Pancreas (tissue), 10 donors: ENCODE results near the gene BAK1. TPM values are rescaled to one million over a fixed set of nuclear protein-coding genes. Genes with fewer than 3 reads are reported as not detected.

Source experiments
- ATAC-seq, 4 donors: fragments of 200-7000 bp; cut with Tn5 transposase; one replicate each; pipeline versions ENCODE4 v1.8.0 to v1.9.1; 2020; ENCODE audit warnings: mild to moderate bottlenecking in 4 of 4, moderate library complexity in 4 of 4
- DNase-seq, 6 donors: peaks; one replicate each; pipeline ENCODE4 v3.0.0-alpha.2; 2020
- FAIRE-seq: peaks from 2 replicates; lab custom pipeline; 2012; peaks lifted over from hg19 to GRCh38; lab: Jason Lieb, UNC
- H3K27ac ChIP-seq, 4 donors: fragments of 200-600 bp; sonication (generic); 1 replicate in 3 of 4; 2 replicates in 1 of 4; pipeline versions ENCODE4 v1.5.0 to v1.8.0; 2020
- H3K27me3 ChIP-seq, 4 donors: fragments of 200-600 bp; one replicate each; pipeline ENCODE4 v1.8.0; 2021
- H3K36me3 ChIP-seq, 3 donors: fragments of 200-600 bp; sonication (generic) in 1 of 3; one replicate each; pipeline versions ENCODE4 v1.5.0 to v1.8.0; 2020 to 2021
- H3K4me1 ChIP-seq, 3 donors: fragments of 200-600 bp; one replicate each; pipeline ENCODE4 v1.8.0; 2021
- H3K4me3 ChIP-seq, 4 donors: fragments of 200-600 bp; sonication (generic) in 2 of 4; one replicate each; pipeline versions ENCODE4 v1.5.0 to v1.8.0; 2020 to 2021
- H3K9me3 ChIP-seq, 4 donors: fragments of 200-600 bp; one replicate each; pipeline ENCODE4 v1.8.0; 2021
- CTCF ChIP-seq, 4 donors: fragments of 200-600 bp; sonication (generic) in 3 of 4; IDR thresholded peaks; one replicate each; pipeline versions ENCODE4 v1.5.0 to v1.8.0; 2021; ENCODE audit warnings: antibody characterized with exemption in 4 of 4
- WGBS, 2 donors: extraction: QIAGEN DNeasy Blood & Tissue Kit; methylation state at CpG; one replicate each; pipeline ENCODE4 v1.1.7; 2013; 5-methylcytosine and 5-hydroxymethylcytosine counted together
- intact Hi-C, 3 donors: fragments of 100-400 bp; cut with DNase I; formaldehyde crosslinking; loops; one replicate each; pipeline versions ENCODE4 v1.11.1 to v1.14.2; 2022
- polyA plus RNA-seq, 2 donors: library from polyadenylated mRNA; stranded (reverse); fragments of 200-250 nt; gene quantifications; one replicate each; pipeline ENCODE4 v1.2.3, GENCODE V29; 2013
- total RNA-seq, 6 donors: library from RNA; stranded (reverse); fragmentation: NEBNext Ultra II Directional in 4 of 6; extraction: Animal tissue kit (Norgen Biotek cat#: 25700) in 4 of 6; gene quantifications; one replicate each; pipeline versions ENCODE4 v1.2.1 to v1.2.4, GENCODE V29; 2021 to 2023
- donor health status: healthy with polysubstance abuse.
- donor health status: DM: no; HTN: no; CAD: no; lungs with moderate emphysema.
- donor health status: DM: no; HTN: no; CAD: no.
- donor health status: control.
- donor health status: control.
- donor health status: Bipolar disorder and iron deficiency.
- donor health status: DM: yes; HTN: yes; CAD: no.
- donor health status: DM: no; HTN: no; CAD: no.
- donor health status: DM: no; HTN: no; CAD: no.
- donor health status: DM: yes; HTN: yes; CAD: no.

Gene BAK1
- total and polyA plus RNA-seq, 8 donors: 5.6 to 11.2 (median 7.3) TPM

GRCh38 chr6:33623895-33624381 lies 43.9 kb upstream of the BAK1 start:
- WGBS, 2 donors: 89 to 94% methylated on average over 6 of the region's 6 CpGs
- H3K4me1 ChIP-seq: peaks cover 0 to 8% (median 0%) of the 10 kb centered on the region in 3 donors
- no peak overlapping the region for H3K27ac ChIP-seq
- no peaks in the 10 kb centered on the region for H3K27me3 ChIP-seq
- no peak for TF ChIP-seq CTCF (IDR thresholded peaks at IDR 0.05)
- H3K9me3 ChIP-seq: no peaks in the 10 kb centered on the region
- H3K4me3 ChIP-seq: no peak overlapping the region
- intact Hi-C loops: no loop called here
- no peaks in the 10 kb centered on the region for H3K36me3 ChIP-seq
- no peak for DNase-seq
- FAIRE-seq: no peak
- ATAC-seq: no peak

GRCh38 chr6:33622456-33623431 lies 42.7 kb upstream of the BAK1 start:
- ATAC-seq: no peak
- no peak for FAIRE-seq
- Histone ChIP-seq H3K9me3 (no peaks in the 10 kb centered on the region), H3K27me3 (no peaks in the 10 kb centered on the region), H3K4me3 (peak overlapping the region in 2 of 4 donors; percentile 72 to 87), H3K36me3 (no peaks in the 10 kb centered on the region), H3K4me1 (peaks cover 0 to 8% (median 0%) of the 10 kb centered on the region in 3 donors), H3K27ac (peak overlapping the region in 3 of 4 donors; percentile 76 to 87 (median 76))
- intact Hi-C loops: no loop called here
- 65 to 66% methylated on average over 12 of the region's 12 CpGs for WGBS, 2 donors
- DNase-seq: peak in 1 of 6 donors; percentile 67
- TF ChIP-seq CTCF (IDR thresholded peaks at IDR 0.05): no peak

GRCh38 chr6:33621711-33622388 lies 41.8 kb upstream of the BAK1 start:
- Histone ChIP-seq H3K27ac (peak overlapping the region; percentile 76 to 87 (median 78)), H3K27me3 (no peaks in the 10 kb centered on the region), H3K9me3 (no peaks in the 10 kb centered on the region), H3K4me3 (peak overlapping the region; percentile 68 to 87 (median 76)), H3K4me1 (peaks cover 0 to 8% (median 0%) of the 10 kb centered on the region in 3 donors), H3K36me3 (no peaks in the 10 kb centered on the region)
- DNase-seq: peak; percentile 34 to 74 (median 54)
- peak; percentile 41 to 62 (median 58) for ATAC-seq
- intact Hi-C loops: no loop called here
- no peak for TF ChIP-seq CTCF (IDR thresholded peaks at IDR 0.05)
- no peak for FAIRE-seq
- WGBS, 2 donors: 3 to 5% methylated on average over 33 to 39 of the region's 39 CpGs

GRCh38 chr6:33620856-33621710 lies 41.0 kb upstream of the BAK1 start, which contains the start of gene ITPR3:
Gene ITPR3, plus strand, starts transcription at chr6:33621322. Its CDS starts 281 bp downstream, at chr6:33621603.
- Histone ChIP-seq H3K9me3 (no peaks in the 10 kb centered on the region), H3K27ac (peak within 1 kb of the TSS; percentile 76 to 87 (median 78)), H3K4me1 (peaks cover 0 to 8% (median 0%) of the 10 kb centered on the region in 3 donors), H3K4me3 (peak within 1 kb of the TSS; percentile 68 to 87 (median 76)), H3K36me3 (no peaks in the 10 kb centered on the region), H3K27me3 (no peaks in the 10 kb centered on the region)
- FAIRE-seq: no peak
- no peak for TF ChIP-seq CTCF (IDR thresholded peaks at IDR 0.05)
- peak; percentile 72 to 84 (median 80) for ATAC-seq
- 0 to 1% methylated on average over 61 to 98 of the region's 99 CpGs for WGBS, 2 donors
- intact Hi-C loops: no loop called here
- DNase-seq: peak; percentile 59 to 88 (median 69)
